T-cell (primary cell): ENCODE results near the gene NISCH. TPM values are rescaled to one million over a fixed set of nuclear protein-coding genes. Genes with fewer than 3 reads are reported as not detected.

ENCODE experiments used
- ATAC-seq, 4 experiments: fragments of 200-7000 bp in 3 of 4; fragments of 150-1000 bp in 1 of 4; cut with Tn5 transposase; replicated peaks in 1 of 4; 1 replicate in 3 of 4; 2 replicates in 1 of 4; pipeline ENCODE4 v1.10.0; 2021; ENCODE audit warnings: moderate library complexity in 3 of 4, mild to moderate bottlenecking in 2 of 4, moderate number of reproducible peaks in 1 of 4
- CTCF ChIA-PET, 2 donors: fragments of 300-600 bp; sonication (Branson Sonifier 250); formaldehyde crosslinking; loops; one replicate each; lab custom pipeline; 2022; ENCODE audit warnings: antibody characterized with exemption in 2 of 2; lab: Charles Lee
- POLR2A ChIA-PET, 2 donors: fragments of 300-600 bp; sonication (Branson Sonifier 250); formaldehyde crosslinking; loops; one replicate each; lab custom pipeline; 2022; ENCODE audit warnings: antibody characterized with exemption in 2 of 2; lab: Charles Lee
- DNase-seq, 35 experiments: peaks; one replicate each; pipeline versions ENCODE4 v3.0.0 to v3.0.0-alpha.2; 2013 to 2023
- H3K27ac ChIP-seq: one replicate; pipeline ENCODE4 v1.5.1; 2013; ENCODE audit warnings: low read length
- H3K27me3 ChIP-seq, 2 experiments: replicated peaks in 1 of 2; 1 replicate in 1 of 2; 2 replicates in 1 of 2; pipeline versions ENCODE4 v1.6.1 to v1.7.0; 2013; ENCODE audit warnings: low read length in 1 of 2, mixed read lengths in 1 of 2; ENCODE audit not compliant: control insufficient read depth in 2 of 2, insufficient read depth in 2 of 2; ENCODE audit errors: extremely low read depth in 1 of 2
- H3K36me3 ChIP-seq, 2 donors: 1 replicate in 1 of 2; 2 replicates in 1 of 2; pipeline versions ENCODE4 v1.6.1 to v1.7.0; 2013; ENCODE audit warnings: low read length in 1 of 2; ENCODE audit not compliant: control insufficient read depth in 2 of 2, insufficient read depth in 1 of 2; ENCODE audit errors: extremely low read depth in 1 of 2
- H3K4me1 ChIP-seq, 2 experiments: 1 replicate in 1 of 2; 2 replicates in 1 of 2; pipeline versions ENCODE4 v1.6.1 to v1.7.0; 2013; ENCODE audit warnings: low read length in 2 of 2, mixed read lengths in 1 of 2; ENCODE audit not compliant: insufficient read depth in 2 of 2, control insufficient read depth in 1 of 2; ENCODE audit errors: extremely low read depth in 1 of 2
- H3K4me3 ChIP-seq, 2 donors: 1 replicate in 1 of 2; 2 replicates in 1 of 2; pipeline versions ENCODE4 v1.5.1 to v1.7.0; 2013; ENCODE audit warnings: mild to moderate bottlenecking in 2 of 2, low read length in 1 of 2, moderate library complexity in 1 of 2; ENCODE audit not compliant: control insufficient read depth in 1 of 2; ENCODE audit errors: extremely low read depth in 1 of 2
- H3K9me3 ChIP-seq: 2 replicates; pipeline ENCODE4 v1.7.0; 2013
- H3K27ac Mint-ChIP-seq, 2 donors: one replicate each; pipeline ENCODE4 v1.8.0; 2020 to 2021; ENCODE audit warnings: mild to moderate bottlenecking in 2 of 2, mixed read lengths in 2 of 2
- H3K27me3 Mint-ChIP-seq, 2 donors: one replicate each; pipeline ENCODE4 v1.8.0; 2021 to 2022; ENCODE audit warnings: mixed read lengths in 2 of 2
- H3K36me3 Mint-ChIP-seq: one replicate; pipeline ENCODE4 v1.8.0; 2021; ENCODE audit warnings: mixed read lengths
- H3K4me1 Mint-ChIP-seq, 3 donors: one replicate each; pipeline ENCODE4 v1.8.0; 2020 to 2022; ENCODE audit warnings: mixed read lengths in 3 of 3, mild to moderate bottlenecking in 1 of 3
- H3K4me3 Mint-ChIP-seq, 3 donors: one replicate each; pipeline ENCODE4 v1.8.0; 2020 to 2022; ENCODE audit warnings: mild to moderate bottlenecking in 3 of 3, mixed read lengths in 3 of 3, moderate library complexity in 3 of 3
- H3K9me3 Mint-ChIP-seq, 3 donors: one replicate each; pipeline ENCODE4 v1.8.0; 2020 to 2022; ENCODE audit warnings: mixed read lengths in 3 of 3
- WGBS: methylation state at CpG from one replicate; pipeline ENCODE4 v1.1.5; 2013; ENCODE audit warnings: missing lambda C conversion rate; ENCODE audit not compliant: insufficient coverage; 5-methylcytosine and 5-hydroxymethylcytosine counted together
- total RNA-seq, 35 experiments: library from RNA in 6 of 35; stranded (reverse) in 6 of 35; fragments of 120-200 nt in 1 of 35; gene quantifications; one replicate each; pipeline versions ENCODE4 v1.2.1 to v1.2.4 and lab custom pipeline; 2013 to 2026

NISCH gene
- total RNA-seq, 5 donors from 2014 or later (not counting 1 experiment from before 2014, with no cell fraction given): 152 to 171 (median 157) TPM

- no peaks in the 10 kb centered on the region for H3K9me3 ChIP-seq
- Mint-ChIP-seq H3K27me3 (no peaks in the 10 kb centered on the region), H3K27ac (no peak overlapping the region), H3K36me3 (no peaks in the 10 kb centered on the region), H3K4me1 (no peaks in the 10 kb centered on the region), H3K9me3 (no peaks in the 10 kb centered on the region), H3K4me3 (no peak overlapping the region)
- H3K36me3 ChIP-seq: no peaks in the 10 kb centered on the region
- no peak overlapping the region for H3K4me3 ChIP-seq
- CTCF ChIA-PET: no interaction called here
- no peak overlapping the region for H3K27ac ChIP-seq
- DNase-seq (no peak), ATAC-seq (no peak)
- POLR2A ChIA-PET: no interaction called here
- no peaks in the 10 kb centered on the region for H3K4me1 ChIP-seq
- WGBS: 90% methylated on average over 3 of the region's 7 CpGs
- peaks cover 0 to 2% of the 10 kb centered on the region in 2 experiments for H3K27me3 ChIP-seq
Measured at GRCh38 chr3:52511509-52511908, 56.1 kb downstream of the NISCH start.

GRCh38 chr3:52512105-52512504 is 56.7 kb downstream of the NISCH start:
- H3K4me3 Mint-ChIP-seq: no peak overlapping the region
- Histone ChIP-seq H3K4me1 (no peaks in the 10 kb centered on the region), H3K9me3 (no peaks in the 10 kb centered on the region), H3K4me3 (no peak overlapping the region), H3K27ac (no peak overlapping the region), H3K36me3 (no peaks in the 10 kb centered on the region), H3K27me3 (peaks cover 0 to 2% of the 10 kb centered on the region in 2 experiments)
- H3K9me3 Mint-ChIP-seq: no peaks in the 10 kb centered on the region
- 86% methylated on average over 2 of the region's 8 CpGs for WGBS
- ChIA-PET POLR2A (no interaction called here), CTCF (interaction anchor here in 1 of 2 donors (0.5 kb wide), 1 partner anchor 100 kb away, joined by 5 read pairs; no protein-coding TSS in a partner anchor)
- no peak overlapping the region for H3K27ac Mint-ChIP-seq
- H3K36me3 Mint-ChIP-seq: no peaks in the 10 kb centered on the region
- no peak for ATAC-seq
- H3K4me1 Mint-ChIP-seq: no peaks in the 10 kb centered on the region
- no peaks in the 10 kb centered on the region for H3K27me3 Mint-ChIP-seq
- no peak for DNase-seq

GRCh38 chr3:52512727-52513126 is 57.3 kb downstream of the NISCH start:
- Mint-ChIP-seq H3K4me1 (no peaks in the 10 kb centered on the region), H3K27ac (no peak overlapping the region), H3K9me3 (no peaks in the 10 kb centered on the region), H3K4me3 (no peak overlapping the region), H3K36me3 (no peaks in the 10 kb centered on the region), H3K27me3 (no peaks in the 10 kb centered on the region)
- ATAC-seq (no peak), DNase-seq (no peak)
- Histone ChIP-seq H3K27me3 (peaks cover 0 to 2% of the 10 kb centered on the region in 2 experiments), H3K9me3 (no peaks in the 10 kb centered on the region), H3K4me1 (no peaks in the 10 kb centered on the region), H3K4me3 (no peak overlapping the region), H3K27ac (no peak overlapping the region), H3K36me3 (no peaks in the 10 kb centered on the region)
- ChIA-PET CTCF (no interaction called here), POLR2A (no interaction called here)
- 81% methylated on average over 15 of the region's 17 CpGs for WGBS

- H3K9me3 ChIP-seq: no peaks in the 10 kb centered on the region
- no peaks in the 10 kb centered on the region for H3K27me3 Mint-ChIP-seq
- no peaks in the 10 kb centered on the region for H3K36me3 Mint-ChIP-seq
- no peaks in the 10 kb centered on the region for H3K36me3 ChIP-seq
- no peak overlapping the region for H3K4me3 Mint-ChIP-seq
- CTCF ChIA-PET: no interaction called here
- no peak overlapping the region for H3K4me3 ChIP-seq
- POLR2A ChIA-PET: no interaction called here
- no peaks in the 10 kb centered on the region for H3K4me1 Mint-ChIP-seq
- DNase-seq: no peak
- no peaks in the 10 kb centered on the region for H3K4me1 ChIP-seq
- H3K9me3 Mint-ChIP-seq: no peaks in the 10 kb centered on the region
- H3K27me3 ChIP-seq: peaks cover 0 to 2% of the 10 kb centered on the region in 2 experiments
- WGBS: 89% methylated on average over 7 of the region's 7 CpGs
- H3K27ac Mint-ChIP-seq: no peak overlapping the region
- no peak overlapping the region for H3K27ac ChIP-seq
- no peak for ATAC-seq
Measured at GRCh38 chr3:52513281-52513680, 57.9 kb downstream of the NISCH start.

- Histone ChIP-seq H3K27me3 (peaks cover 0 to 2% of the 10 kb centered on the region in 2 experiments), H3K4me3 (no peak overlapping the region), H3K9me3 (no peaks in the 10 kb centered on the region), H3K4me1 (no peaks in the 10 kb centered on the region), H3K27ac (no peak overlapping the region), H3K36me3 (no peaks in the 10 kb centered on the region)
- Mint-ChIP-seq H3K27me3 (no peaks in the 10 kb centered on the region), H3K4me3 (no peak overlapping the region), H3K27ac (no peak overlapping the region), H3K9me3 (no peaks in the 10 kb centered on the region), H3K36me3 (no peaks in the 10 kb centered on the region), H3K4me1 (no peaks in the 10 kb centered on the region)
- 73% methylated on average over 10 of the region's 11 CpGs for WGBS
- CTCF ChIA-PET: no interaction called here
- ATAC-seq: no peak
- POLR2A ChIA-PET: no interaction called here
- no peak for DNase-seq
Measured at GRCh38 chr3:52514576-52514975, 59.2 kb downstream of the NISCH start.

GRCh38 chr3:52515192-52515591 is 59.8 kb downstream of the NISCH start:
- H3K4me3 Mint-ChIP-seq: no peak overlapping the region
- no peak overlapping the region for H3K27ac ChIP-seq
- H3K36me3 ChIP-seq: no peaks in the 10 kb centered on the region
- H3K9me3 Mint-ChIP-seq: no peaks in the 10 kb centered on the region
- DNase-seq (no peak), ATAC-seq (no peak)
- POLR2A ChIA-PET: no interaction called here
- no peak overlapping the region for H3K4me3 ChIP-seq
- CTCF ChIA-PET: no interaction called here
- H3K4me1 ChIP-seq: no peaks in the 10 kb centered on the region
- WGBS: 88% methylated on average over 4 of the region's 6 CpGs
- H3K27ac Mint-ChIP-seq: no peak overlapping the region
- H3K27me3 ChIP-seq: no peaks in the 10 kb centered on the region
- H3K36me3 Mint-ChIP-seq: no peaks in the 10 kb centered on the region
- H3K9me3 ChIP-seq: no peaks in the 10 kb centered on the region
- no peaks in the 10 kb centered on the region for H3K4me1 Mint-ChIP-seq
- H3K27me3 Mint-ChIP-seq: no peaks in the 10 kb centered on the region
